ENCODE data around the gene RBM15. TPM values are rescaled to one million over a fixed set of nuclear protein-coding genes. Genes with fewer than 3 reads are reported as not detected.

Gene RBM15
- total RNA-seq, 1 experiment from 2014 or later: 44.0 TPM

GRCh38 chr1:110390096-110390495 lies 50.9 kb downstream of the RBM15 start (continued):
- TF ChIP-seq YY1 (IDR thresholded peaks at IDR 0.05; ENCODE audit: extremely low read depth, insufficient replicate concordance, low read depth, low read length) (no peak), FOSL1 (IDR thresholded peaks at IDR 0.05; ENCODE audit: low read depth) (no peak), EZH2phosphoT487 (IDR thresholded peaks at IDR 0.05; ENCODE audit: borderline replicate concordance) (no peak), CBX3 (IDR thresholded peaks at IDR 0.05; ENCODE audit: low read depth) (no peak), CEBPB (IDR thresholded peaks at IDR 0.05; ENCODE audit: low read depth) (no peak), SIN3A (IDR thresholded peaks at IDR 0.05; ENCODE audit: low read depth) (no peak), MAX (IDR thresholded peaks at IDR 0.05) (no peak), EZH2 (IDR thresholded peaks at IDR 0.05) (no peak), ELF1 (IDR thresholded peaks at IDR 0.05; ENCODE audit: borderline replicate concordance, low read depth) (no peak), SP1 (IDR thresholded peaks at IDR 0.05; ENCODE audit: low read depth) (no peak), SRF (IDR thresholded peaks at IDR 0.05; ENCODE audit: low read depth) (no peak)
- TF ChIP-seq, protein P1, sequence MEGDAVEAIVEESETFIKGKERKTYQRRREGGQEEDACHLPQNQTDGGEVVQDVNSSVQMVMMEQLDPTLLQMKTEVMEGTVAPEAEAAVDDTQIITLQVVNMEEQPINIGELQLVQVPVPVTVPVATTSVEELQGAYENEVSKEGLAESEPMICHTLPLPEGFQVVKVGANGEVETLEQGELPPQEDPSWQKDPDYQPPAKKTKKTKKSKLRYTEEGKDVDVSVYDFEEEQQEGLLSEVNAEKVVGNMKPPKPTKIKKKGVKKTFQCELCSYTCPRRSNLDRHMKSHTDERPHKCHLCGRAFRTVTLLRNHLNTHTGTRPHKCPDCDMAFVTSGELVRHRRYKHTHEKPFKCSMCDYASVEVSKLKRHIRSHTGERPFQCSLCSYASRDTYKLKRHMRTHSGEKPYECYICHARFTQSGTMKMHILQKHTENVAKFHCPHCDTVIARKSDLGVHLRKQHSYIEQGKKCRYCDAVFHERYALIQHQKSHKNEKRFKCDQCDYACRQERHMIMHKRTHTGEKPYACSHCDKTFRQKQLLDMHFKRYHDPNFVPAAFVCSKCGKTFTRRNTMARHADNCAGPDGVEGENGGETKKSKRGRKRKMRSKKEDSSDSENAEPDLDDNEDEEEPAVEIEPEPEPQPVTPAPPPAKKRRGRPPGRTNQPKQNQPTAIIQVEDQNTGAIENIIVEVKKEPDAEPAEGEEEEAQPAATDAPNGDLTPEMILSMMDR (IDR thresholded peaks at IDR 0.05 in 2 of 3, conservative IDR thresholded peaks at IDR 0.05 in 1 of 3; ENCODE audit: borderline replicate concordance in 1 of 3, insufficient read depth in 1 of 3, low read depth in 2 of 3, low read length in 2 of 3): no peak

- Histone ChIP-seq H3K9me3 (ENCODE audit: control insufficient read depth in 1 of 2, insufficient read depth in 1 of 2, low read depth in 1 of 2, low read length in 2 of 2) (no peaks in the 10 kb centered on the region), H3K4me2 (ENCODE audit: low read length) (no peak within 1 kb of the TSS), H3K36me3 (ENCODE audit: control insufficient read depth in 1 of 2, insufficient read depth in 2 of 2, low read length in 2 of 2) (peaks cover 0 to 4% of the 10 kb centered on the region in 2 experiments; a peak in 2 of 4 replicates), H3K9ac (ENCODE audit: low read length) (no peak within 1 kb of the TSS), H3K4me3 (replicated peaks in 1 of 2; ENCODE audit: low read depth in 1 of 2, low read length in 2 of 2) (no peak within 1 kb of the TSS), H3K4me1 (ENCODE audit: control insufficient read depth in 1 of 2, insufficient read depth in 2 of 2, low read length in 2 of 2) (peaks cover 0 to 12% of the 10 kb centered on the region in 2 experiments; a peak in 2 of 4 replicates), H3K79me2 (ENCODE audit: insufficient read depth, low read length) (no peaks in the 10 kb centered on the region), H2AFZ (ENCODE audit: low read depth, low read length, poor library complexity, severe bottlenecking) (no peak within 1 kb of the TSS), H3K9me2 (ENCODE audit: insufficient read depth) (no peaks in the 10 kb centered on the region), H4K20me1 (ENCODE audit: insufficient read depth) (no peaks in the 10 kb centered on the region), H3K27ac (ENCODE audit: low read depth, low read length) (no peak within 1 kb of the TSS), H3K27me3 (ENCODE audit: insufficient read depth, low read length) (no peaks in the 10 kb centered on the region)
- TF ChIP-seq, protein P1 (IDR thresholded peaks at IDR 0.05 in 2 of 3, conservative IDR thresholded peaks at IDR 0.05 in 1 of 3; ENCODE audit: borderline replicate concordance in 1 of 3, insufficient read depth in 1 of 3, low read depth in 2 of 3, low read length in 2 of 3): no peak
- no peak for TF ChIP-seq ELF1 (IDR thresholded peaks at IDR 0.05; ENCODE audit: borderline replicate concordance, low read depth)
- TF ChIP-seq ATF3 (IDR thresholded peaks at IDR 0.05): no peak
- TF ChIP-seq EZH2phosphoT487 (IDR thresholded peaks at IDR 0.05; ENCODE audit: borderline replicate concordance): no peak
- no peak for TF ChIP-seq YY1 (IDR thresholded peaks at IDR 0.05; ENCODE audit: extremely low read depth, insufficient replicate concordance, low read depth, low read length)
- TF ChIP-seq EGR1 (IDR thresholded peaks at IDR 0.05; ENCODE audit: low read depth): no peak
- TF ChIP-seq SRF (IDR thresholded peaks at IDR 0.05; ENCODE audit: low read depth): no peak
- TF ChIP-seq EZH2 (IDR thresholded peaks at IDR 0.05): no peak
- no peak for TF ChIP-seq POLR2AphosphoS5 (IDR thresholded peaks at IDR 0.05; ENCODE audit: low read depth, low read length)
- TF ChIP-seq ZFX (IDR thresholded peaks at IDR 0.05): no peak
- TF ChIP-seq CEBPB (IDR thresholded peaks at IDR 0.05; ENCODE audit: low read depth): no peak
- no peak for TF ChIP-seq ZNF274 (IDR thresholded peaks at IDR 0.05; ENCODE audit: low read depth, low read length)
- TF ChIP-seq SP1 (IDR thresholded peaks at IDR 0.05; ENCODE audit: low read depth): no peak
- no peak for TF ChIP-seq MAX (IDR thresholded peaks at IDR 0.05)
- no peak for TF ChIP-seq FOSL1 (IDR thresholded peaks at IDR 0.05; ENCODE audit: low read depth)
- no peak for TF ChIP-seq JUND (IDR thresholded peaks at IDR 0.05)
- no peak for TF ChIP-seq CBX3 (IDR thresholded peaks at IDR 0.05; ENCODE audit: low read depth)
- no peak for TF ChIP-seq RAD21 (IDR thresholded peaks at IDR 0.05; ENCODE audit: low read depth)
- ChIA-PET RAD21 (ENCODE audit: low non-redundant PET in 1 of 2, low total read pairs in 2 of 2, uncharacterized antibody in 2 of 2, unreplicated experiment in 2 of 2) (no interaction called here), CTCF (no interaction called here), POLR2A (no interaction called here)
- no peak for DNase-seq (ENCODE audit: low read depth, low spot score)
- no TSS peak for BruUV-seq (replicated peaks)
- intact Hi-C loops (cut with micrococcal nuclease): no loop called here
- ATAC-seq: no peak; the same call in 1 of the 2 replicates
Measured at GRCh38 chr1:110390692-110391245, 51.6 kb downstream of the RBM15 start, which contains the start of gene SLC16A4. Gene SLC16A4, minus strand, starts transcription at chr1:110391026. Its CDS starts 1,703 bp downstream, at chr1:110389323.
